K562 (cell line): ENCODE results near the gene MAD1L1. TPM values are rescaled to one million over a fixed set of nuclear protein-coding genes. Genes with fewer than 3 reads are reported as not detected.
A peak's percentile ranks its signal among the peaks of the same experiment; 100 is the strongest.

Source experiments
- ATAC-seq: fragments of 200-7000 bp; cut with Tn5 transposase; 3 replicates; pipeline ENCODE4 v1.9.1; 2020; ENCODE audit warnings: moderate library complexity
- BruUV-seq: library from RNA; stranded (reverse); fragments of 400-500 nt; replicated peaks from 2 replicates; lab custom pipeline; 2021; lab: Mats Ljungman, UMichigan
- CTCF ChIA-PET: fragments of 300-600 bp; formaldehyde crosslinking; extraction: SDS; loops from one replicate; lab custom pipeline; 2021; ENCODE audit warnings: low intra/inter-chr PET ratio; lab: Yijun Ruan, JAX
- POLR2A ChIA-PET: fragments of 300-600, 350-650 bp; sonication (Branson Sonifier 250); formaldehyde crosslinking; extraction: SDS; loops from one replicate; lab custom pipeline; 2021; ENCODE audit warnings: antibody characterized with exemption, inconsistent platforms; lab: Yijun Ruan, JAX
- DNase-seq, 4 experiments: peaks; one replicate each; pipeline versions ENCODE4 v3.0.0 to v3.0.0-alpha.2; 2011 to 2018; ENCODE audit warnings: low spot score in 3 of 4, mixed read lengths in 3 of 4; ENCODE audit errors: extremely low read depth in 1 of 4
- FAIRE-seq: peaks from 2 replicates; lab custom pipeline; 2011; peaks lifted over from hg19 to GRCh38; lab: Jason Lieb, UNC
- H2AFZ ChIP-seq: 2 replicates; pipeline ENCODE4 v1.6.0; 2011; ENCODE audit warnings: low read depth, low read length, control low read depth, inconsistent platforms
- H3K27ac ChIP-seq: fragments of 200-600 bp; 3 replicates; pipeline ENCODE4 v1.8.0; 2011; ENCODE audit warnings: low read depth, mild to moderate bottlenecking, control low read depth, inconsistent platforms, low read length, moderate library complexity, mixed read lengths; ENCODE audit errors: extremely low read depth
- H3K27me3 ChIP-seq, 2 experiments: fragments of 300-600 bp in 1 of 2; 2 replicates in 1 of 2; 3 replicates in 1 of 2; pipeline versions ENCODE4 v1.6.0 to v1.8.0; 2011; ENCODE audit warnings: inconsistent platforms in 2 of 2, low read length in 2 of 2, mild to moderate bottlenecking in 1 of 2, mixed read lengths in 1 of 2, moderate library complexity in 1 of 2; ENCODE audit not compliant: control insufficient read depth in 2 of 2, insufficient read depth in 2 of 2
- H3K36me3 ChIP-seq: fragments of 300-600 bp; 3 replicates; pipeline ENCODE4 v1.8.0; 2011; ENCODE audit warnings: mild to moderate bottlenecking, low read length, inconsistent platforms; ENCODE audit not compliant: control insufficient read depth, insufficient read depth
- H3K4me1 ChIP-seq, 2 experiments: fragments of 200-600 bp in 1 of 2; replicated peaks in 1 of 2; 2 replicates in 1 of 2; 3 replicates in 1 of 2; pipeline versions ENCODE4 v1.5.1 to v1.8.0; 2011; ENCODE audit warnings: inconsistent platforms in 2 of 2, low read length in 2 of 2, mild to moderate bottlenecking in 1 of 2, mixed read lengths in 1 of 2, moderate library complexity in 1 of 2; ENCODE audit not compliant: control insufficient read depth in 2 of 2, insufficient read depth in 2 of 2
- H3K4me2 ChIP-seq: 2 replicates; pipeline ENCODE4 v1.6.1; 2011; ENCODE audit warnings: low read length, control low read depth, inconsistent platforms, mixed read lengths; ENCODE audit not compliant: insufficient read depth
- H3K4me3 ChIP-seq: fragments of 200-600 bp; sonication (generic), shearing (Covaris generic); 2 replicates; pipeline ENCODE4 v1.5.1; 2016; ENCODE audit warnings: control low read depth, inconsistent platforms
- H3K79me2 ChIP-seq: fragments of 200-600 bp; 3 replicates; pipeline ENCODE4 v1.8.0; 2011; ENCODE audit warnings: low read length, inconsistent platforms; ENCODE audit not compliant: control insufficient read depth, insufficient read depth
- H3K9ac ChIP-seq, 2 experiments: 2 replicates each; pipeline versions ENCODE4 v1.6.0 to v1.6.1; 2011; ENCODE audit warnings: low read depth in 2 of 2, low read length in 2 of 2, control low read depth in 1 of 2, inconsistent platforms in 1 of 2, mild to moderate bottlenecking in 1 of 2, mixed read lengths in 1 of 2; ENCODE audit not compliant: insufficient read depth in 1 of 2
- H3K9me1 ChIP-seq: one replicate; pipeline ENCODE4 v1.6.0; 2011; ENCODE audit warnings: inconsistent platforms, mild to moderate bottlenecking, low read length, moderate library complexity; ENCODE audit not compliant: control insufficient read depth, insufficient read depth
- H3K9me3 ChIP-seq: replicated peaks from 2 replicates; pipeline ENCODE4 v1.5.1; 2011; ENCODE audit warnings: low read depth, low read length, inconsistent platforms; ENCODE audit not compliant: control insufficient read depth, insufficient read depth
- H4K20me1 ChIP-seq: replicated peaks from 2 replicates; pipeline ENCODE4 v1.6.1; 2011; ENCODE audit warnings: low read length, inconsistent platforms, mixed read lengths; ENCODE audit not compliant: control insufficient read depth, insufficient read depth
- DEAF1 ChIP-seq: fragments of 450-650 bp; formaldehyde crosslinking; IDR thresholded peaks from 2 replicates; pipeline ENCODE4 v1.4.0; 2020; ENCODE audit warnings: mild to moderate bottlenecking, moderate library complexity
- MAFG ChIP-seq: fragments of 450-650 bp; conservative IDR thresholded peaks from 2 replicates; pipeline ENCODE4 v1.6.1; 2016; ENCODE audit warnings: missing genetic modification characterization, missing compliant biosample characterization
- MAX ChIP-seq: sonication (generic); formaldehyde crosslinking; IDR thresholded peaks from 2 replicates; pipeline ENCODE4 v1.9.0; 2022; ENCODE audit warnings: mild to moderate bottlenecking, missing genetic modification reagents
- MBD2 ChIP-seq: sonication (generic); IDR thresholded peaks from 2 replicates; pipeline ENCODE4 v1.6.1; 2016; ENCODE audit warnings: low read depth, borderline replicate concordance
- MTA1 ChIP-seq: fragments of 450-650 bp; IDR thresholded peaks from 2 replicates; pipeline ENCODE4 v1.6.1; 2017; ENCODE audit warnings: borderline replicate concordance
- NCOA1 ChIP-seq: fragments of 450-650 bp; IDR thresholded peaks from 2 replicates; pipeline ENCODE4 v1.6.1; 2016; ENCODE audit warnings: low read depth
- POLR2AphosphoS5 ChIP-seq: IDR thresholded peaks from 2 replicates; pipeline ENCODE4 v1.6.1; 2011; ENCODE audit warnings: mild to moderate bottlenecking, low read depth, low read length, moderate library complexity; ENCODE audit not compliant: control insufficient read depth, insufficient read depth
- POLR2G ChIP-seq: fragments of 200-400 bp; formaldehyde crosslinking; IDR thresholded peaks from 2 replicates; pipeline ENCODE4 v1.6.1; 2017; ENCODE audit warnings: low read depth, mild to moderate bottlenecking, antibody characterized with exemption, low read length, moderate library complexity
- POU5F1 ChIP-seq: fragments of 150-350 bp; IDR thresholded peaks from 2 replicates; pipeline ENCODE4 v1.6.1; 2014; ENCODE audit warnings: borderline replicate concordance, low read length, low read depth, mild to moderate bottlenecking; ENCODE audit not compliant: partially characterized antibody
- SAFB2 ChIP-seq: fragments of 200-400 bp; formaldehyde crosslinking; IDR thresholded peaks from 2 replicates; pipeline ENCODE4 v1.6.1; 2018; ENCODE audit warnings: borderline replicate concordance, low read length, low read depth, moderate library complexity; ENCODE audit not compliant: severe bottlenecking
- SETDB1 ChIP-seq: IDR thresholded peaks from one replicate; pipeline ENCODE4 v1.6.1; 2012; ENCODE audit warnings: low read length, control low read depth, inconsistent platforms
- THRAP3 ChIP-seq: fragments of 450-650 bp; IDR thresholded peaks from 2 replicates; pipeline ENCODE4 v1.6.1; 2016; ENCODE audit warnings: mild to moderate bottlenecking, inconsistent platforms, borderline replicate concordance
- TSC22D4 ChIP-seq: fragments of 450-650 bp; IDR thresholded peaks from 2 replicates; pipeline ENCODE4 v1.6.1; 2016; ENCODE audit warnings: missing genetic modification characterization, missing biosample characterization, control low read depth
- UBTF ChIP-seq, 2 experiments: IDR thresholded peaks; 2 replicates each; pipeline ENCODE4 v1.6.1; 2012; ENCODE audit warnings: improper control_type of control experiment in 2 of 2, low read depth in 2 of 2, low read length in 2 of 2, borderline replicate concordance in 1 of 2
- ZBTB7A ChIP-seq: IDR thresholded peaks from 2 replicates; pipeline ENCODE4 v1.6.1; 2011; ENCODE audit warnings: low read depth, mild to moderate bottlenecking, low read length, moderate library complexity, borderline replicate concordance; ENCODE audit not compliant: control insufficient read depth
- ZNF165 ChIP-seq: fragments of 250-450 bp; sonication (Bioruptor Pico); IDR thresholded peaks from 2 replicates; pipeline ENCODE4 v1.4.0; 2020; ENCODE audit warnings: borderline replicate concordance
- WGBS: fragments of 100-300 bp; shearing (Covaris generic); methylation state at CpG from one replicate; pipeline ENCODE4 v1.1.6; 2016; ENCODE audit warnings: low coverage, mixed read lengths; ENCODE audit not compliant: insufficient coverage; ENCODE audit errors: missing lambda C conversion rate; 5-methylcytosine and 5-hydroxymethylcytosine counted together
- in situ Hi-C: fragments of 300-500 bp; cut with MboI; formaldehyde crosslinking; loops from 4 replicates; pipeline ENCODE4 v1.15.0; 2018; ENCODE audit warnings: inconsistent platforms, mixed read lengths
- intact Hi-C: fragments of 100-400 bp; cut with micrococcal nuclease; formaldehyde crosslinking; loops from 2 replicates; pipeline ENCODE4 v1.14.2; 2022
- polyA plus RNA-seq, 8 experiments: library from polyadenylated mRNA; depleted of rRNA in 4 of 8; stranded (reverse) in 5 of 8; unstranded in 3 of 8; fragments of >200 nt; fragmentation: Nextera tagmentation in 2 of 8; fragmentation: Illumina TruSeq in 1 of 8; extraction: Ambion mirVana in 2 of 8; extraction: Trizol in 1 of 8; gene quantifications; 2 replicates each; pipeline versions ENCODE4 v1.2.1 to v1.2.3, GENCODE V29; 2011 to 2014; ENCODE audit warnings: inconsistent platforms in 1 of 8, missing spikeins in 1 of 8
- total RNA-seq, 7 experiments: library from RNA; depleted of rRNA in 6 of 7; stranded (reverse); fragments of >200 nt in 6 of 7; fragmentation: Illumina TruSeq in 2 of 7; extraction: Trizol in 2 of 7; gene quantifications; 2 replicates each; pipeline versions ENCODE4 v1.2.1 to v1.2.3, GENCODE V29; 2011 to 2021; ENCODE audit warnings: low replicate concordance in 1 of 7
- TF ChIP-seq, protein P1 (sequence below): fragments of 250-450 bp; sonication (Bioruptor Pico); IDR thresholded peaks from 2 replicates; pipeline ENCODE4 v1.5.0; 2021

MAD1L1 gene
- total and polyA plus RNA-seq, 9 of the 15 experiments (the other 6 are each of a cell fraction or from before 2014, with no cell fraction given): 1.7 to 89.7 (median 18.0) TPM

GRCh38 chr7:1815051-1815481, 417.7 kb downstream of the MAD1L1 start:
- no peak overlapping the region for H3K9ac ChIP-seq
- in situ Hi-C loops: no loop called here
- H3K4me1 ChIP-seq: peaks cover 0 to 72% of the 10 kb centered on the region in 2 experiments; a peak in 4 of 5 replicates
- TF ChIP-seq POLR2AphosphoS5: peak; percentile 36; the same call in 1 of the 2 replicates
- no peak for TF ChIP-seq MAFG (tag)
- no peak for TF ChIP-seq DEAF1
- TF ChIP-seq ZNF165 (CRISPR knock-in tag): no peak
- no peak for TF ChIP-seq THRAP3
- no peak for TF ChIP-seq NCOA1
- TF ChIP-seq MBD2: no peak
- no peak for TF ChIP-seq SETDB1
- no peak for TF ChIP-seq SAFB2
- TF ChIP-seq TSC22D4 (tag): no peak
- no peak for TF ChIP-seq POU5F1
- peak; percentile 60 for TF ChIP-seq MAX (CRISPR knock-in tag)
- TF ChIP-seq ZBTB7A: peak; percentile 22; the same call in 1 of the 2 replicates
- no peak for TF ChIP-seq MTA1
- no peak for TF ChIP-seq POLR2G
- TF ChIP-seq UBTF (IDR thresholded peaks at IDR 0.05; ENCODE audit: borderline replicate concordance in 1 of 2, low read depth in 2 of 2, low read length in 2 of 2): peak in 1 of 2 experiments; percentile 91; a peak in 2 of 4 replicates
- TF ChIP-seq, protein P1, sequence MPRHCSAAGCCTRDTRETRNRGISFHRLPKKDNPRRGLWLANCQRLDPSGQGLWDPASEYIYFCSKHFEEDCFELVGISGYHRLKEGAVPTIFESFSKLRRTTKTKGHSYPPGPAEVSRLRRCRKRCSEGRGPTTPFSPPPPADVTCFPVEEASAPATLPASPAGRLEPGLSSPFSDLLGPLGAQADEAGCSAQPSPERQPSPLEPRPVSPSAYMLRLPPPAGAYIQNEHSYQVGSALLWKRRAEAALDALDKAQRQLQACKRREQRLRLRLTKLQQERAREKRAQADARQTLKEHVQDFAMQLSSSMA (CRISPR knock-in tag): no peak

More at GRCh38 chr7:1815051-1815481, 417.7 kb downstream of the MAD1L1 start:
- Histone ChIP-seq H3K79me2 (no peaks in the 10 kb centered on the region), H3K9me1 (no peaks in the 10 kb centered on the region), H4K20me1 (no peaks in the 10 kb centered on the region), H3K27ac (no peak overlapping the region), H3K4me3 (no peak overlapping the region), H3K36me3 (peaks cover 16% of the 10 kb centered on the region; the same call in 2 of the 3 replicates), H3K4me2 (no peak overlapping the region), H3K9me3 (0 out of 2 replicates have a peak, but pooled peaks cover 3% of the 10 kb centered on the region), H2AFZ (no peak overlapping the region), H3K27me3 (no peaks in the 10 kb centered on the region; a peak in 1 of 5 replicates)
- peak; percentile 51 to 60 (median 56) for DNase-seq
- no TSS peak for BruUV-seq
- 55% methylated on average over 8 of the region's 17 CpGs for WGBS
- ChIA-PET POLR2A (no interaction called here), CTCF (no interaction called here)
- intact Hi-C loops: no loop called here
- ATAC-seq: peak; percentile 40
- FAIRE-seq: no peak
